HG02678 (cell line): ENCODE data around the gene APRT.

Experiments
- ATAC-seq: cut with Tn5 transposase; IDR thresholded peaks from one replicate; pipeline ENCODE4 v1.9.1; 2021; ENCODE audit warnings: mild to moderate bottlenecking, moderate library complexity; ENCODE audit not compliant: unreplicated experiment

Gene APRT

DNA sequence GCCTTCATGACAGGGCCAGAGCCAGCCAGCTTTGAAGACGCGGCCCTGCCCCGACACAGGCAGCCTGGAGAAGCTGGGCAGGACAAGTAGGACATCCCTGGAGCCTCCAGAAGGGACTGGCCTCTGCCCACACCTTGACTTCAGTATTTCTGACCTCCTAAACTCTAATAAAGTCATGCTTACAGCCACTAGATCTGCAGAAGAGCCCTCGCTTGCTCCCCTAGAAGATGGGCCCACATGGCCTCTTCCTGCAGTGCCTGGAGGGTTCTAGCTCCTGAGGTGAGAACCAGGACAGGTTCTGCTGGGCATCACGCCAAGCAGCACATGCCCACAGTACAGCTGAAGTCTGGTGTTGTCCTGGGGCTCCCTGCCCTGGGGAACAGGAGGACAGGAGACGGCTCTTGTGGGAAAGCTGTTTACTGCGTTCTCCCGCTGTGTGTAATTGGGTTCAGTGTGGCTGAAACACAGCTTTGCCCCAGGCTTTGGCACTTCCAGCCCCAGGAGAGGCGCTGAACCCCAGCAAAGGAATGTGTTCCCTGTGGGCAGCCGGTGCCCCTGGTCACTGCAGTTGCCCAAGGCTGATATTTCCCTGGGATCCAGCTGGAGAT lies 2.6 kb downstream of the APRT start:
- ATAC-seq, result no peak

DNA sequence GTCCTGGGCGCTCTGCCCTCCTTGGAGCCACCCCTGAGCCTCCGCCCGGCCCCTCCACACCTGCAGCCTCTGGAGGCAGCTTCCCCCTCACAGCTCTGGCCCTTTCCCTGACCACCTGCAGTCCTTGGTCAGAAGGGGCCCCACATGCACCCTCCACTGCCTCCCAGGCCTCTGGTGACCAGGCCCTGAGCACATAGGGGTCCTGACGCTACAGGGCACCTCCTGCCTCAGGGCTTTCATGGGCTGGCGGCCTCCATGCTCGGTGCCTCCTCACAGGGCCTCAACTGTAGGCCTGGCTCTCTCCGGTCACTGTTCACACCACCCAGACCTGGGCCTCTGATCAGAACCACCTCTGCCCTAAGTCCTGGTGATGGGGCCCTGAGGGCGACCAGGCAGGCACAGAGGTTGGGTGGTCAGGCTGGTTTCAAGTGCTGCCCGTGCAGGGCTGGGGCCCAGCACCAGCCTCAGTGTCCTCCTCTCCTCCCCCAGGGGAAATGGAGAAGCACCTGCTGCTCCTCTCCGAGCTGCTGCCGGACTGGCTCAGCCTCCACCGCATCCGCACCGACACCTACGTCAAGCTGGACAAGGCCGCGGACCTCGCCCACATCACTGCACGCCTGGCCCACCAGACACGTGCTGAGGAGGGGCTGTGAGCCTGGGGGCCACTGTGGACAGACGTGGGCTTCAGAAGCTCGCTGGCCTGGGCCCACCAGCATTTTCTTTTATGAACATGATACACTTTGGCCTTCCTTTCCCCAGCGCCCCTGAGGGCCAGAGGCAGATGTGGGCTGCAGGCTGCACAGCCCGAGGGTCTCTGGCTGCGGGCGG lies 3.9 kb downstream of the APRT start:
- no peak for ATAC-seq

- ATAC-seq, result no peak
These were observed 4.5 kb downstream of the APRT start for GRCh38 chr16:88807142-88807625.

DNA sequence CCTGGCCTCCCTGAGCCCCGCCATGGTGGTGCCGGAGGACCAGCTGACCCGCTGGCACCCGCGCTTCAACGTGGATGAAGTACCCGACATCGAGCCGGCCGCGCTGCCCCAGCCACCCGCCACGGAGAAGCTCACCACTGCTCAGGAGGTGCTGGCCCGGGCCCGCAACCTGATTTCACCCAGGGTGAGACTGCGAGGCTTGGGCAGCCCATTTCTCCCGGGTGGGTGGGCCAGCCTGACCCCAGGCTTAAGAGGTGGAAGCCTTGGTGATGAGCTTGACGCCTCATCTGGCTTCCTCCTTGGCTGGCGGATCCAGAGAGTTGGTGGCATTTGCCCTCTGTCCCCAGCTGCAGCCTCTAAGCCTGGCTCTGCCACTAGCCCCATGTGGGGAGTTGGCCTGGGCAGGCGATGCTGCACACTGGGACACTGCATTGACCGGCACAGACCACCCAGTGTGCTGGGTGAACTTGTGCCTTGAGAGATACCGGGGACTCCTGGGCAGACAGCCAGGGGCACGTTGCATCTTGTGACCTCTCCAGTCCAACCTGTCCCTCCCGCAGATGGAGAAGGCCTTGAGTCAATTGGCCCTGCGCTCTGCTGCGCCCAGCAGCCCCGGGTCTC lies 5.1 kb downstream of the APRT start:
- no peak for ATAC-seq

GRCh38 chr16:88805887-88806393 lies 5.8 kb downstream of the APRT start:
- ATAC-seq, result no peak

- ATAC-seq, result no peak
These were observed 6.4 kb downstream of the APRT start for GRCh38 chr16:88805340-88805715.

- ATAC-seq, result no peak
These were observed 7.0 kb downstream of the APRT start for GRCh38 chr16:88804552-88805339.

DNA sequence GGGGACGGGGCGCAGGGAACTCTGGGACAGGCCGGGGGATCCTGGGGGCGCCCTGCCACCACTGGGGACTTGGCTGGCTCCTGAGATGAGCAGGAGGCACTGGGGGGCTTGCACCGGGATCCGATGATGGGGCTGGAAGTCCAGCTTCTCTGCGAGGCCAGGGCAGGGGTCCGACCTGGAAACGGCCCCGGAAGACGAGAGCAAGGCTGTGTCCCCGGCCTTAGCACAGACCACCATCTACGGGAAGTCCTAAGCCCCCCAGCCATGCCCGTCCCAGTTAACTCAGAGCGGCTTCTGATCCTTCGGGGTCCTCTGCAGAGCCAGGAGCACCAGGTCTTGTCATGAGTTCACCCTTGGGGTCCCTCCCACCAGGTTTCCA lies 7.6 kb downstream of the APRT start:
- ATAC-seq, result no peak

- peak; percentile 59 for ATAC-seq
These were observed 8.3 kb downstream of the APRT start, which contains the start of gene CDT1 for GRCh38 chr16:88803264-88803987. Gene CDT1 (plus strand): TSS chr16:88803789. CDS start chr16:88803832, 43 bp downstream.

GRCh38 chr16:88800277-88800592 lies 11.5 kb downstream of the APRT start:
- ATAC-seq, result no peak

- no peak for ATAC-seq
These were observed 12.0 kb downstream of the APRT start for GRCh38 chr16:88799569-88800276.

- no peak for ATAC-seq
These were observed 12.8 kb downstream of the APRT start for GRCh38 chr16:88798772-88799455.

- no peak for ATAC-seq
These were observed 13.7 kb downstream of the APRT start for GRCh38 chr16:88798073-88798472.

DNA sequence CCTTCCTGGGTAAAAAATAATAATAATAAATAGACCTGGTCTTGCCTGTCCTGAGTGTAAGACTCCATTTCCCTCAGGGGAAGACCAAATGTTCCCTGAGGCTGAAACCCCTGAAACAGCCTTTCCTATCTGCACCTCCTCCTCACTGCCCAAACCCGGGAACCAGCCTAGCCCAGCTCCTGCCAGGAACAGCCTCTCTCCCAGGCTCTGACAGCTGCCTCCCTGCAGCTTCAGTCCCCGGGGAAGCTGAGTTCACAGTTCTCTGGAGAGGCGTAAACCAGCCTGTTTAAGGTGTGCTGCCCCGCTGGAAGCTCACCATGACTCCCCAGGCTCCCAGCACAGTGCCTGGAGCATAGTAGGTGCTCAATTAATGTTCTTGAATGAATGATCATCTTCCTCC lies 15.4 kb downstream of the APRT start:
- no peak for ATAC-seq

- no peak for ATAC-seq
These were observed 18.3 kb downstream of the APRT start for GRCh38 chr16:88793251-88793954.

DNA sequence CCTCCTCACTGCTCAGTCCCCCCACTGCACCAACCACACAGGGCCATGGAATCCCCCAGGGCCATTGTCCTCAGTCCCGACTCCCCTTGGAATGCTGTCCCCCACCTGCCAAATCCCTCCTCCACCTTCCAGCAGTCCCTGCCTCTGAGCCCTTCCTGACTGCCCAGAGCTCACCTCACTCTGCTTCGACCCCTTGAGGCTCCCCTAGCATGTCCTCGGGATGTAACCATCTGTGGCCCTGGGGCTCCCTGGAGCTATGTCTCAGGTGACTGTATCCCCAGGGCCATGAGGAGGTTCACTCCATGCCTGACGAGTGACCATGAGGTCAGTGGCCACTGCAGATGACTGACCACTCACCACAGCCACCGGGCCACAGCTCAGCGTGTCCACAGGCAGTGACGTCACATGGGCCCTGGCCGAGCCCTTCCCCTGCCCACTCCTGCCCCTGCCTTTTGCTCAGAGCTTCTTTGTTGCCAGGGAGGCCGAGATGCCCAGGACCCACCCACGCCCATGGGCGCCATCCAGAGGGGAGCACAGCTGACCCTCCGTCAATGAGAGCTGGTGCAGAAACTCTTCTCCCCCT lies 19.0 kb downstream of the APRT start:
- no peak for ATAC-seq

- ATAC-seq, result no peak
These were observed 19.6 kb downstream of the APRT start for GRCh38 chr16:88792078-88792550.
